Spleen (tissue), 11 donors: ENCODE results near the gene GNA14. TPM values are rescaled to one million over a fixed set of nuclear protein-coding genes. Genes with fewer than 3 reads are reported as not detected.
"Not testable (repeated sequence)": the region's sequence is repeated elsewhere in the genome, so short reads cannot be mapped to it uniquely, and the experiment has no call there.

Source experiments
- DNase-seq: peaks from one replicate; pipeline ENCODE4 v3.0.0-alpha.2; 2020
- H3K27ac ChIP-seq, 8 donors: fragments of 200-600 bp; sonication (generic) in 7 of 8; 1 replicate in 4 of 8; 2 replicates in 4 of 8; pipeline versions ENCODE4 v1.5.0 to v1.8.0; 2016 to 2021; ENCODE audit warnings: inconsistent platforms in 4 of 8, mild to moderate bottlenecking in 4 of 8, moderate library complexity in 1 of 8
- H3K27me3 ChIP-seq, 7 donors: fragments of 200-600 bp; sonication (generic) in 6 of 7; replicated peaks in 1 of 7; 1 replicate in 4 of 7; 2 replicates in 3 of 7; pipeline versions ENCODE4 v1.5.0 to v1.8.0; 2016 to 2021; ENCODE audit warnings: inconsistent platforms in 3 of 7, mild to moderate bottlenecking in 1 of 7
- H3K36me3 ChIP-seq, 6 donors: fragments of 200-600 bp; sonication (generic) in 5 of 6; 1 replicate in 4 of 6; 2 replicates in 2 of 6; pipeline versions ENCODE4 v1.5.0 to v1.8.0; 2016 to 2021; ENCODE audit warnings: inconsistent platforms in 2 of 6
- H3K4me1 ChIP-seq, 6 donors: fragments of 200-600 bp; sonication (generic) in 5 of 6; 1 replicate in 3 of 6; 2 replicates in 3 of 6; pipeline versions ENCODE4 v1.5.0 to v1.8.0; 2016 to 2021; ENCODE audit warnings: inconsistent platforms in 3 of 6
- H3K4me3 ChIP-seq, 8 donors: fragments of 200-600 bp; sonication (generic) in 7 of 8; 1 replicate in 4 of 8; 2 replicates in 4 of 8; pipeline versions ENCODE4 v1.5.0 to v1.8.0; 2016 to 2021; ENCODE audit warnings: inconsistent platforms in 4 of 8, mild to moderate bottlenecking in 4 of 8, moderate library complexity in 2 of 8
- H3K9me3 ChIP-seq, 8 donors: fragments of 200-600 bp; sonication (generic) in 7 of 8; 1 replicate in 4 of 8; 2 replicates in 4 of 8; pipeline versions ENCODE4 v1.5.0 to v1.8.0; 2016 to 2021; ENCODE audit warnings: inconsistent platforms in 4 of 8
- POLR2A ChIP-seq, 3 donors: fragments of 450-650 bp; IDR thresholded peaks; one replicate each; pipeline ENCODE4 v1.5.1; 2017; ENCODE audit warnings: antibody characterized with exemption in 3 of 3, mild to moderate bottlenecking in 1 of 3
- POLR2AphosphoS5 ChIP-seq, 3 donors: sonication (generic); formaldehyde crosslinking; IDR thresholded peaks; one replicate each; pipeline ENCODE4 v1.5.1; 2017; ENCODE audit warnings: antibody characterized with exemption in 3 of 3
- WGBS, 5 donors: extraction: QIAGEN DNeasy Blood & Tissue Kit in 3 of 5; methylation state at CpG; one replicate each; pipeline versions ENCODE4 v1.1.5 to v1.1.7; 2013 to 2018; 5-methylcytosine and 5-hydroxymethylcytosine counted together
- intact Hi-C: fragments of 100-400 bp; cut with DNase I; formaldehyde crosslinking; loops from one replicate; pipeline ENCODE4 v1.15.0; 2023; ENCODE audit warnings: low total_unique reads
- polyA plus RNA-seq, 3 donors: library from polyadenylated mRNA; stranded (reverse); fragments of 200-250 nt; gene quantifications; one replicate each; pipeline ENCODE4 v1.2.1, GENCODE V29; 2013
- total RNA-seq, 7 donors: library from RNA; depleted of rRNA in 3 of 7; stranded (reverse); fragments of >200 nt in 3 of 7; fragmentation: NEBNext Ultra II Directional in 4 of 7; extraction: Animal tissue kit (Norgen Biotek cat#: 25700) in 4 of 7; gene quantifications; one replicate each; pipeline versions ENCODE4 v1.1.0 to v1.2.1, GENCODE V29; 2016 to 2021
- TF ChIP-seq, protein P1 (sequence below), 11 experiments: fragments of 200-600 bp in 7 of 11; fragments of 450-650 bp in 4 of 11; sonication (generic) in 4 of 11; IDR thresholded peaks in 8 of 11; conservative IDR thresholded peaks in 3 of 11; 1 replicate in 7 of 11; 2 replicates in 4 of 11; pipeline versions ENCODE4 v1.4.0 to v1.8.0; 2016 to 2021; ENCODE audit warnings: antibody characterized with exemption in 11 of 11, inconsistent platforms in 4 of 11, mild to moderate bottlenecking in 1 of 11
- donor health status: healthy with polysubstance abuse.
- donor health status: DM: no; HTN: no; CAD: no; lungs with moderate emphysema.
- donor health status: DM: no; HTN: no; CAD: no.
- donor health status: Bipolar disorder and iron deficiency.
- donor health status: healthy.
- donor health status: DM: no; HTN: no; CAD: no.
- donor health status: DM: yes; HTN: yes; CAD: no.

The GNA14 gene
- total and polyA plus RNA-seq, 10 donors, result 1.7 to 41.7 (median 7.9) TPM

DNA sequence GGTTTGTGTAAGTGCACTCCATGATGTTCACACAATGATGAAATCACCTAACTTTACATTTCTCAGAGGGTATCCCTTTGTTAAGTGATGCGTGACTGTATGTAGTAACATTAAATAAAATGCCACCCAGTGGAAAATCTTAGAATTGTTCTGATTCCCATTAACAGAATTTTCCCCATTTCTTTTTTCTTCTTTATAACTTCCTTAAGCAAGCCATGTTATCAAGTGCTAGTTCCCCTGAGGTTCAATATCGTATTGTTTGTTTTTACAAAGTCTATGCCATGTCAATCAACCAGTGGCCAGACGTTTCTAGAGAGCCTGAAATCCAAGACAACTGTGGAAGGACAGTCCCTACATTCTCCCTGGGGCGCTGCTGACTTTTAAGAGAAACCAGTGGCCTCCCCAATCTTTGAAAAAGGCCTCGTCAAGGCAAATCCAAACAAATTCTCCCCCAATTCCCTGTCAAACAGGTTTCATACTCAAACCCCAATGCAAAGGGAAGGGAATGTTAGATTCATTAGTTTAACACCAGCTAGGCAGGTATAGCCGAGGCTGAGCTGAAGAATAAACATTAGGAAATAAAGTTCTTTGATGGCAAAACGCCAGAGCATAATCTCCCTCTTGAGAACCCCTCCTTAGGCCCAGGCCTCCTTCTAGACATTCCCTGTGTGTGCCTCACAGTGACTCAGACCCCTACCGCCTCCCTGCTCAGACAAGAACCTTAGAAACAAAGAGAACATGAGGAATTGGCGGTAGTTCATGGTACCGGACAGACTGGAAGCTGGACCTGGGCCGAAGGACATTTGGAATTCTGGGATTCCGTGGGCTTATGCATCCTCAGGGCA, 198.7 kb downstream of the GNA14 start:
- Histone ChIP-seq H3K27ac (no peak overlapping the region), H3K4me1 (peaks cover 0 to 13% (median 4%) of the 10 kb centered on the region in 6 donors), H3K36me3 (no peaks in the 10 kb centered on the region), H3K27me3 (no peaks in the 10 kb centered on the region), H3K4me3 (no peak overlapping the region), H3K9me3 (peaks cover 0 to 14% (median 0%) of the 10 kb centered on the region in 8 donors)
- no peak for DNase-seq
- 75 to 91% (median 82%) methylated on average over 12 of the region's 12 CpGs for WGBS, 5 donors
- TF ChIP-seq, protein P1, sequence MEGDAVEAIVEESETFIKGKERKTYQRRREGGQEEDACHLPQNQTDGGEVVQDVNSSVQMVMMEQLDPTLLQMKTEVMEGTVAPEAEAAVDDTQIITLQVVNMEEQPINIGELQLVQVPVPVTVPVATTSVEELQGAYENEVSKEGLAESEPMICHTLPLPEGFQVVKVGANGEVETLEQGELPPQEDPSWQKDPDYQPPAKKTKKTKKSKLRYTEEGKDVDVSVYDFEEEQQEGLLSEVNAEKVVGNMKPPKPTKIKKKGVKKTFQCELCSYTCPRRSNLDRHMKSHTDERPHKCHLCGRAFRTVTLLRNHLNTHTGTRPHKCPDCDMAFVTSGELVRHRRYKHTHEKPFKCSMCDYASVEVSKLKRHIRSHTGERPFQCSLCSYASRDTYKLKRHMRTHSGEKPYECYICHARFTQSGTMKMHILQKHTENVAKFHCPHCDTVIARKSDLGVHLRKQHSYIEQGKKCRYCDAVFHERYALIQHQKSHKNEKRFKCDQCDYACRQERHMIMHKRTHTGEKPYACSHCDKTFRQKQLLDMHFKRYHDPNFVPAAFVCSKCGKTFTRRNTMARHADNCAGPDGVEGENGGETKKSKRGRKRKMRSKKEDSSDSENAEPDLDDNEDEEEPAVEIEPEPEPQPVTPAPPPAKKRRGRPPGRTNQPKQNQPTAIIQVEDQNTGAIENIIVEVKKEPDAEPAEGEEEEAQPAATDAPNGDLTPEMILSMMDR (IDR thresholded peaks at IDR 0.05 in 8 of 11, conservative IDR thresholded peaks at IDR 0.05 in 3 of 11), result no peak
- TF ChIP-seq POLR2A (IDR thresholded peaks at IDR 0.05) (no peak), POLR2AphosphoS5 (IDR thresholded peaks at IDR 0.05) (no peak)
- intact Hi-C loops, result loop anchor here (10.0 kb wide), 1 partner anchor 285 kb away; no protein-coding TSS in a partner anchor

DNA sequence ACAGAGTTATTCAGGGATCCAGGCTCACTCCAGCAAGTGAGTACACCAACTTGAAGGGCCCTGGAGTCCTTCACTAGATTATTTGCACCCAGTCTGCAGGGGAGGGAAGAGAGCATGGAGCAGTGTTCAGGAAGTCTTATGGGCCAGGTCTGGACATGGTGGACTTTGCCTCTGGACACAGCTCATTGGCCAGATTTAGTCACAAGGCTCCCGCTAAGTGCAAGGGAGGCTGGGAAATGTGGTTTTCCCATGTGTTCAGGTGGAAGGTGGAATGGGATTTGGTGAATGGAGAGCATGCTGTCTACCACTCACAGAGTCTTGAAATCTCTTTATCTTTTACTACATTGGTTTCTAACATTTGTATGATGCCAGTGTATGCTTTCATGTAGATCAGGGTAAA, 200.5 kb downstream of the GNA14 start:
- H3K4me3 ChIP-seq, result no peak overlapping the region
- no peaks in the 10 kb centered on the region for H3K27me3 ChIP-seq
- DNase-seq, result no peak
- H3K27ac ChIP-seq, result no peak overlapping the region
- H3K9me3 ChIP-seq, result peaks cover 0 to 14% (median 0%) of the 10 kb centered on the region in 8 donors
- H3K4me1 ChIP-seq, result no peaks in the 10 kb centered on the region
- intact Hi-C loops, result no loop called here
- H3K36me3 ChIP-seq, result no peaks in the 10 kb centered on the region
- TF ChIP-seq POLR2A (IDR thresholded peaks at IDR 0.05) (no peak), POLR2AphosphoS5 (IDR thresholded peaks at IDR 0.05) (no peak)
- TF ChIP-seq, protein P1 (IDR thresholded peaks at IDR 0.05 in 8 of 11, conservative IDR thresholded peaks at IDR 0.05 in 3 of 11), result no peak
- WGBS, 5 donors, result 94 to 100% (median 98%) methylated on average over 1 of the region's 1 CpG

DNA sequence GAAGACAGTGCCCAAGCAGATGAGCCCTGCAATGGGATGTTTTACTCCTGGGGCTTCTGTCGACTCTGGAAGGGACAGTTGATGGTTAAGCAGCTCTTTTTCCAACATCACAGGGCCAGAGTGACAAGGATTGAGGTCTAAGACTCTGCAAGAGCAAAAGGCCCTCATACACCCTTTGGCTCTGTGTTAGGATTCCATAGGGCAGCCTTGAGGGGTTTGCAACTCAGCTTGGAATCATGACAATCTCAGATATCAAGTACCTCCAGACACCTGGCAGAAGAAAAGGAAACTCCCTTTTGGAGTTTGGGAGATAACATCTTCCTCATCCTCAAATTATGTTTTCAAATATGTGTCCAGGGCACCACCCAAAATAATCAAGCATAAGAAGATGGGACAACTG, 205.7 kb downstream of the GNA14 start:
- H3K4me1 ChIP-seq, result peaks cover 0 to 29% (median 3%) of the 10 kb centered on the region in 6 donors
- intact Hi-C loops, result no loop called here
- no peaks in the 10 kb centered on the region for H3K36me3 ChIP-seq
- TF ChIP-seq, protein P1 (IDR thresholded peaks at IDR 0.05 in 8 of 11, conservative IDR thresholded peaks at IDR 0.05 in 3 of 11), result no peak
- TF ChIP-seq POLR2A (IDR thresholded peaks at IDR 0.05), result no peak
- TF ChIP-seq POLR2AphosphoS5 (IDR thresholded peaks at IDR 0.05), result no peak
- H3K9me3 ChIP-seq, result peaks cover 0 to 5% (median 0%) of the 10 kb centered on the region in 8 donors
- H3K27me3 ChIP-seq, result no peaks in the 10 kb centered on the region
- H3K27ac ChIP-seq, result no peak overlapping the region
- no peak for DNase-seq
- WGBS, 5 donors, result 52 to 83% (median 75%) methylated on average over 1 of the region's 1 CpG
- no peak overlapping the region for H3K4me3 ChIP-seq

DNA sequence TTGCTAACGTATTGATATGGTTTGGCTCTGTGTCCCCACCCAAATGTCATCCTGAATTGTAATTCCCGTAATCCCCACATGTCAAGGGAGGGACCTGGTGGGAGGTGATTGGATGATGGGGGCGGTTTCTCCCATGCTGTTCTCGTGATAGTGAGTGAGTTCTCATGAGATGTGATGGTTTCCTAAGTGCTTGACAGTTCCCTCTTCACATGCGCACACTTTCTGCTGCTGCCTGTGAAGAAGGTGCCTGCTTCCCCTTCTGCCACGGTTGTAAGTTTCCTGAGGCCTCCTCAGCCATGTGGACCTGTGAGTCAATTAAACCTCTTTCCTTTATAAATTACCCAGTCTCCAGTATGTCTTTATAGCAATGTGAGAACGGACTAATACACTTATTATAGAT, 207.0 kb downstream of the GNA14 start:
- 55 to 72% (median 61%) methylated on average over 7 of the region's 7 CpGs for WGBS, 5 donors
- H3K27me3 ChIP-seq, H3K27ac ChIP-seq, H3K36me3 ChIP-seq, H3K9me3 ChIP-seq, H3K4me3 ChIP-seq, intact Hi-C loops, DNase-seq: not testable (repeated sequence)
- peaks cover 0 to 29% (median 3%) of the 10 kb centered on the region in 6 donors for H3K4me1 ChIP-seq
